Measurements from ENCODE around the gene KCNAB1.
"Not testable (repeated sequence)": the region's sequence is repeated elsewhere in the genome, so short reads cannot be mapped to it uniquely, and the experiment has no call there.

Gene KCNAB1

DNA sequence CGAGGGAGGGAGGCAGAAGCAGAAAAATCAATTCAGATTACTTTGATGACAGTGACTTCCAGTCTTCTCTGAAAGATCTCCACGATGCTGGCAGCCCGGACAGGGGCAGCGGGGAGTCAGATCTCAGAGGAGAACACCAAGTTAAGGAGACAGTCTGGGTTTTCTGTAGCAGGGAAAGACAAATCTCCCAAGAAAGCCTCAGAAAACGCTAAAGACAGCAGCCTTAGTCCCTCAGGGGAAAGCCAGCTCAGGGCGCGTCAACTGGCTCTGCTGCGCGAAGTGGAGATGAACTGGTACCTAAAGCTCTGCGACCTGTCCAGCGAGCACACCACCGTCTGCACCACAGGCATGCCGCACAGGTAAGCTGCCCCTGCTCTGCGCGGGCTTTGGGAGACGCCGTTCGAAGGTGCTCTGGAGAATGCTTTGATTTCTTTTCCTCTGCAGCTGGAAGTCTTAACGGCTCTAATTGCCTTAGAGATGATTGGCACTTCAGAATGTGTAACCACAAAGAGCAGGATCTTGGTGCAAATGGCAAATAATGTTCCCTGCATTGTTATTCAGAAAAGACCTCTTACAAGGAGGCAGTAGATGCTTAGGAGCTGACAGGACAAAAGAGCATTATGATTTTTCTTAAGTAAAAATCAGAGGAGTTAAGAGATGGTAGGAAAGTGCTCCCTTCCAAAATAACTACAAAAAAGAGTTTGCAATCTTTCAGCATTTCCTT, at the start of gene KCNAB1:
Gene KCNAB1 (plus strand): TSS at position 51 of the 724 bp plus-strand sequence.
- DNase-seq (ENCODE audit: low read depth in 2 of 2) = no peak

DNA sequence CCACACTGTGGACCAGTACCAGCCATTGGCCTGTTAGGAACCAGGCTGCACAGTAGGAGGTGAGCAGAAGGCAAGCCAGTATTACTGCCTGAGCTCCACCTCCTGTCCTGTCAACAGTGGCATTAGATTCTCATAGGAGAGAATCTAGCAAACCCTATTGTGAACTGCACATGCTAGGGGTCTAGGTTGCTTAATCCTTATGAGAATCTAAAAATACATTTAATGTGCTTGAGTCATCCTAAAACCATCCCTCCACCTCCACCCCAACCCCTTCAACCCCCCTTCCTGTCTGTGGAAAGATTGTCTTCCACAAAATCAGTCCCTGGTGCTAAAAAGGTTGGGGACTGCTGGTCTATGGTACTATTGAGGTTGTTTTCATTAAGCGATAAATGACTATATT, 49.3 kb upstream of the KCNAB1 start:
- peak; percentile 4 for DNase-seq (ENCODE audit: low read depth in 2 of 2)

DNA sequence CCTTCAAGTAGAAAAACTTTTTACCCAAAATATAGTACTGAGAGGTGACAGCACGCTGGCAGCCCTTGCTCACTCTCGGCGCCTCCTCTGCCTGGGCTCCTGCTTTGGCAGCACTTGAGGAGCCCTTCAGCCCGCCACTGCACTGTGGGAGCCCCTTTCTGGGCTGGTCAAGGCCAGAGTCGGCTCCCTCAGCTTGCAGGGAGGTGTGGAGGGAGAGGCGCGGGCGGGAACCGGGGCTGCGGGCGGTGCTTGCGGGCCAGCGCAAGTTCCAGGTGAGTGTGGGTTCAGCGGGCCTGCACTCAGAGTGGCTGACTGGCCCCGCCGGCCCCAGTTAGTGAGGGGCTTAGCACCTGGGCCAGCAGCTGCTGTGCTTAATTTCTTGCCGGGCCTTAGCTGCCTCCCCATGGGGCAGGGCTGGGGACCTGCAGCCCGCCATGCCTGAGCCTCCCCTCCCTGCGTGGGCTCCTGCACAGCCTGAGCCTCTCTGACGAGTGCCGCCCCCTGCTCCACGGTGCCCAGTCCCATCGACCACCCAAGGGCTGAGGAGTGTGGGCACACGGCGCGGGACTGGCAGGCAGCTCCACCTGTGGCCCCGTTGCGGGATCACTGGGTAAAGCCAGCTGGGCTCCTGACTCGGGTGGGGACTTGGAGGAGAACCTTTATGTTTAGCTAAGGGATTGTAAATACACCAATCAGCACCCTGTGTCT, 47.3 kb upstream of the KCNAB1 start:
- not testable (repeated sequence) for DNase-seq (ENCODE audit: low read depth in 2 of 2)

DNA sequence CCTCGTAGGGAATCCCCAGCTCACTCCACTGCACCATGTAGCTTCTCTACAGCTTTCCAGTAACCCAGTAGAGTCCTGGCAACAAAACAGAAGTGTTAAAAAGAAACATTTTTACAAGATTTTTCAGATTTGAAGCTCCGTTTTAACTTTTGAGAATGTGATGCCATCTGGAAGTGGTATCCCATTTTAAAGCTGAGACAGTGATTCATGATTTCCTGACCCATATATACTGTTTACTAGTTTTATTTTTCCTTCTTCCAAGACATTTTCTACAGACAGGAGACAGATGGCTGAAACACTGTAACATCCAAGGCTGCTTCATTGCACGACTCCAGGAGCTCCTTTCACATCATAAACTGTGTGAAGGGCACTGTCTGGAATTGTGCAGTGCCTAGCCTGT, 30.3 kb upstream of the KCNAB1 start:
- DNase-seq (ENCODE audit: low read depth in 2 of 2) = no peak

DNA sequence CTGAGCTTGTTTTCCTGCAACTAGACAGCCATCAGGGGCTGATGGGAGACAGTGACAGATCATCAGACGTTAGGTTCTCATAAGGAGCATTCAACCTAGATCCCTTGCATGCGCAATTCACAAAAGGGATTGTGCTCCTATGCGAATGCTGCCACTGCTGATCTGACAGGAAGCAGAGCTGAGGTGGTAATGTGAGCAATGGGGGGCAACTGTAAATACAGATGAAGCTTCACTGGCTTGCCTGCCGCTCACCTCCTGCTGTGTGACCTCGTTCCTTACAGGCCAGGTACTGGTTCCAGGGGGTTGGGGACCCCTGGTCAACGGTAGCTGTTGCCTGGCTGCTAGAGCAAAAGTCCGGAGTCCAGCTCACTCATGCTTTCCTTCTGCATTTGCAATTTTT, 26.4 kb upstream of the KCNAB1 start:
- DNase-seq (ENCODE audit: low read depth in 2 of 2) = no peak

DNA sequence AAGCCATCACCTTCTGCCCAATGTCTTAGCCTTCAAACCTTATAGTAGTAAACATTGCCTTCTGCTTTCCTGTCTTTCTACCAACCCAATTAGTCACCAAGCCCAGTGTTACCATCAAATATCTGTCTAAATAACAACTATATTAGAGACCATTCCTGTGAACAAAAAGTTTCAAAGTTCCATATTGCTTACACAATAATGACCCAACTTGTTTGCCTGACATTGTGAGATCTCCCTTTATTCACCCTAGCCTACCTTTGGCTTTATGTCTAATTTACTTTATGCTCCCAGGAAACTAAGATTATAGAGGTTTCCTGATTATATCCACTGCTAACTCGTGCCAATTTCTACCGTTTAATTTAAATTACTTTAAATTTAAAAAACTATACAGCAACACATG, 26.0 kb upstream of the KCNAB1 start:
- DNase-seq (ENCODE audit: low read depth in 2 of 2) = no peak

DNA sequence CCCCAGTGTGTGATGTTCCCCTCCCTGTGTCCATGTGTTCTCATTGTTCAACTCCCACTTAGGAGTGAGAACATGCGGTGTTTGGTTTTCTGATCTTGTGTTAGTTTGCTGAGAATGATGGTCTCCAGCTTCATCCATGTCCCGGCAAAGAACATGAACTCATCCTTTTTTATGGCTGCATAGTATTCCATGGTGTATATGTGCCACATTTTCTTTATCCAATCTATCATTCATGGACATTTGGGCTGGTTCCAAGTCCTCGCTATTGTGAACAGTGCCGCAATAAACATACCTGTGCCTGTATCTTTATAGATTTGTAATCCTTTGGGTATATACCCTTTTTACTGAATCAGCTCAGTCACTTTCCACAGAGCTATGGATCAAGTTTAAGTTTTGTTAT, 24.7 kb upstream of the KCNAB1 start:
- not testable (repeated sequence) for DNase-seq (ENCODE audit: low read depth in 2 of 2)

DNA sequence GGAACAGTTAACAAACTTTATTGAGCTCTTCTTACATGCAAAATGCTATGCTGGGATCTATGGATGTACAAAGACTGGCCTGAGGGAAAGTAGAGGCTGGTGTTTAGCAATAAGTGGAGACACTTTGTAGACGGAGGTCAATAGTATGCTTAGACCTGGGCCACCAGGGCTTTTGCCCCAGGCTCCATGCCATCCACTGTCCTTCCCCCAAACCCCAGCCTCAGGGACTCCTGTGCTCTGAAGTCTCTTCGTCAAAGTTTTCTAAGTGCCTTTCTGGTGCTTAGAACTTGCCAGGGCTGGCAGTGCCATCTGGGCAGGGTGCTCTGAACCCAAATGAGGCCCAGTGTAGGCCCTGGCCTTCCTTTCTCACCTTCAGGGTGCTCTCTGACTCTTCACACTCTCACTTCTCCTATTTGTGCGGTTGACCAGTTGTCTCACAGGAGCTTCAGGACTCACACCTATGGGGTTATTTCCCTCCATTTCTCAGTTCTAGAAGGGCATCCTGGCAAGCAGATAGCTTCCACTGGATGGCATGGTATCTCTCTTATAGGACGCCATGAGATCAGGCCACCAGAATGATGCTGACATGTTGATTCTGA, 21.8 kb upstream of the KCNAB1 start:
- no peak for DNase-seq (ENCODE audit: low read depth in 2 of 2)

DNA sequence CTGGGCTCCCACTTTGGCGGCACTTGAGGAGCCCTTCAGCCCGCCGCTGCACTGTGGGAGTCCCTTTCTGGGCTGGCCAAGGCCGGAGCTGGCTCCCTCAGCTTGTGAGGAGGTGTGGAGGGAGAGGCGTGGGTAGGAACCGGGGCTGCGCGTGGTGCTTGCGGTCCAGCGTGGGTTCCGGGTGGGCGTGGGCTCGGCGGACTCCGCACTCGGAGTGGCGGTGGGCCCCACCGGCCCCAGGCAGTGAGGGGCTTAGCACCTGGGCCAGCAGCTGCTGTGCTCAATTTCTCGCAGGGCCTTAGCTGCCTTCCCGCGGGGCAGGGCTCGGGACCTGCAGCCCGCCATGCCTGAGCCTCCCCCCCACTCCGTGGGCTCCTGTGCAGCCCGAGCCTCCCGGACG, 21.0 kb upstream of the KCNAB1 start:
- DNase-seq (ENCODE audit: low read depth in 2 of 2) = not testable (repeated sequence)

DNA sequence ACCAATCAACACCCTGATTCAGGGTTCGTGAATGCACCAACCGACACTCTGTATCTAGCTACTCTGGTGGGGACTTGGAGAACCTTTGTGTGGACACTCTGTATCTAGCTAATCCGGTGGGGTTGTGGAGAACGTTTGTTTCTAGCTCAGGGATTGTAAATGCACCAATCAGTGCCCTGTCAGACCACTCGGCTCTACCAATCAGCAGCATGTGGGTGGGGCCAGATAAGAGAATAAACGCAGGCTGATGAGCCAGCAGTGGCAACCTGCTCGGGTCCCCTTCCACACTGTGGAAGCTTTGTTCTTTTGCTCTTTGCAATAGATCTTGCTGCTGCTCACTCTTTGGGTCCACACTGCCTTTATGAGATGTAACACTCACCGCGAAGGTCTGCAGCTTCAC, 20.4 kb upstream of the KCNAB1 start:
- DNase-seq (ENCODE audit: low read depth in 2 of 2) = not testable (repeated sequence)

DNA sequence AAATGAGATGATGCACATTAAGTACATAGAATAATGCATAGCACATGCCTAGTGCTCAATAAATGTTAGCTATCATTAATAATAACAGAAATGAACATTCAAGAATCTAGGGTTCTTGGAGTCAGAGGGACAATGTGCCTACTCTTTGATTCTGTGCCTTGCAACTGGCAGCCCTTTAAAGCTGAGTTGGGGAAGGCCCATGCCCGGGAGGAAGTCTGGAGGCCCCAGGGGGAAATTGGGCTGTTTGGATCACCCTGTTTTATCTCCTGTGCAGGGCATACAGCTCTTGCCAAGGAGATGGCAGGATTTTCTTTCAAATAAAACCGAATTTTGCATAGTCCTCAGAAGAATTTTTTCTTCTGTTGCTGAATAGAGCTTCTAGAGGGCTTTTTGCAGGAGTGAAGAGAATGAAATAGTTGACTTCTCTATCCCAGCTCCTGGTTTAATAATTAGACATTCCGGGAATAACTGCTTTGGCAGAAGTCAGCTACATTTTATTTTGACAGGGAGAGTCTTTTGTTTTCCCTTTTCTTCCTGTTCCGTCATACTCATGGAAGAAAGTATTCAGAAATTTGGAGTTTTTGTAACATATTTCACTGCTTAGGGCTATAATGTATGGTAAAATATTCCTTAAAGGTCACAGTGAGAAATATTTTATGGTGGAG, 18.0 kb upstream of the KCNAB1 start:
- DNase-seq (ENCODE audit: low read depth in 2 of 2) = no peak

DNA sequence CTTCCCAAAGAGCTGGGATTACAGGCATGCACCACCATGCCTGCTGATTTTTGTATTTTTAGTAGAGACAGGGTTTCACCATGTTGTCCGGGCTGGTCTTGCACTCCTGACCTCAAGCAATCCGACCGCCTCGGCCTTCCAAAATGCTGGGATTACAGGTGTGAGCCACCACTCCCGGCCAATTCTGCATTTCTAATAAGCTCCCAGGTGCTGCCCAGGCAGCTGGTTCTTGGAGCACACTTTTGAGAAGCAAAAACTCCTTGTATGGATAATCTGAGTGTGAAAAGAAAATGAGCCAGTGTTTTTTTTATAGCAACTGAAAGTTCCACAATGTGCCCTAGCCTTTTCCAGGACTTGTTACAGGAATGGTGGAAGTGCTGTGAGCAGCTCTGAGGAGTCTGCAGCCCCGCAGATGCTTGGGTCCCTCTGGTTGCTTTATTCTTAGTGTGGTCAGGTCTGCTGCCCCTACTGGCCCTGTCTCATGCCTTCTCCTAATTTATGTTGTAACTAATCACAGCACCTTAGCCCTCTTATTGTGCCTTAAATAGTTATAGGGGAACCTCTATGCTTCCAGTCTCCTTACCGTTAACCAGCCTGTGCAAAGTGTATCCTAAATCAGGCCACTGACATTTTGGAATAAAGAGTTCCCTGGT, 13.5 kb upstream of the KCNAB1 start:
- no peak for DNase-seq (ENCODE audit: low read depth in 2 of 2)

DNA sequence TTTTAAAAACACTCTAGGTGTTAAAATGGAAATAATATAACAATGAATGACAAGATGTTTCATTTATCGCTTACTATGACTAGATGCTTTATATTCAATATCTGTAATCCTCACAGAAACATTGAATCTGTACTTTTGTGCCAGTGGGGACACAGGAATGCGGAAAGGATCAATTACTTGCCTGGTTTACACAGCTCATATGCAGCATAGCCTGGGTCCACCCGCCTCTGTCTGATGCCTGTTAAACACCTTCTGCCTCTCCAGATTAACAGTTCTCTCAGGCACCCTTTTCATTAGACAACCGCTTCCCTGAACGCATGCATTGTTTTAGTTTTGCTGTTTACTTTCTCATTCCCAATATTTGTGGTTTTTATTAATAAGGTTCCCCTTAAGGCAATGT, 12.9 kb upstream of the KCNAB1 start:
- no peak for DNase-seq (ENCODE audit: low read depth in 2 of 2)

DNA sequence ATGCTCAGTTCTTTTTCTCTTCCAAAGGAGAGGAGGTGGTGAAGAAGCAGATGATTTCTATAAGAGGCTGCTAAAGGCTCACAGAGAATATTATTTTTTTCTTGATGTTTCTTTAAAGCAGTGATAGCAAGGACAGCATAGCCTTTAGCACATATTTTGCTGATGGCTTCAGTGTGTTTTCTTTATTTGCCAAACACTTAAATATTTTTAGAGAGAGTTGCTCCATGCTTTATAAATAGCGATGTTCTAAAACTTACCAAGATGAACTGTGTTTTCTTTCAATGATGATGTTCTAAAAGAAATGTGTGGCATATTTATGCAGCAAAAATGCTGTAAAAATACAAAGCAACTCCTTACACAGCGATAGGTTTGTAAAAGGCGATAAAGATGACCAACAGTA, 11.8 kb upstream of the KCNAB1 start:
- DNase-seq (ENCODE audit: low read depth in 2 of 2) = no peak

DNA sequence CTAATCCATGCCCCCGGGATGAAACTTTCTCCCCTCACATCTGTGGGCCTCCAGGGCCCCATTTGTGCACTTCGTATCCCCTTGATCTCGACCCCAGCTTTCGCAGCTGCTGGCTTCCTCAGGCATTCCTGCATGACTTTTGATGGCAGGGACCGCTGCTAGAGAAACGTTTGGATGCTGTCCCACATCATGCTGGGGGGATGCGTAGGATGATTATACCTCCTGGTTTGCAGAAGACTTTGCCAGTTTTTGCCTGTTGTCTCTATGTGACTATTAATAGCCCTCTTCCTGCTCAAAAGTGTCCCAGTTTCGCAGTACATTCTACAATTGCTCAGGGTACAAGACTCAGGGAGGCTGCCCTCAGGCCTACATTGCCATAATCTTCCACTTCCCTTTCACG, 10.4 kb upstream of the KCNAB1 start:
- DNase-seq (ENCODE audit: low read depth in 2 of 2) = no peak

DNA sequence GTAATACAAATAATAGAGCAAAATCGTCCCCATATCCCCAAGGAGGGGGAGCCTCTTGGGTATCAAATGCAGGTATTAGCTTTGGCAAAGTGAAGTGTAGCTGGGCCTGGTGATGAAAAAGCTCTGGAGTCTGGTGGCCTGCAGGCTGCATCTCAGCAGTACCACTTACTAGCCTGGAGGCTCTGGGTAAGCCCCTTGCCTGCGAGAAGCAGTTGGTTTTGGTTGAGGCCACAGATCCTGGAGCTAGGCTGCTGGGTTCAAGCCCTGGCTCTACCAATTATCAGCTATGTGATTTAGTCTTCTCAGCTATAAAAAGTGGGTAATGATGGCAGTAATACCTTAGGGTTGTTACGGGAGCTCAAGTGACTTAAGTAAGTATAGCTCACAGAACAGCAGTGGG, 6.1 kb downstream of the KCNAB1 start:
- no peak for DNase-seq (ENCODE audit: low read depth in 2 of 2)

DNA sequence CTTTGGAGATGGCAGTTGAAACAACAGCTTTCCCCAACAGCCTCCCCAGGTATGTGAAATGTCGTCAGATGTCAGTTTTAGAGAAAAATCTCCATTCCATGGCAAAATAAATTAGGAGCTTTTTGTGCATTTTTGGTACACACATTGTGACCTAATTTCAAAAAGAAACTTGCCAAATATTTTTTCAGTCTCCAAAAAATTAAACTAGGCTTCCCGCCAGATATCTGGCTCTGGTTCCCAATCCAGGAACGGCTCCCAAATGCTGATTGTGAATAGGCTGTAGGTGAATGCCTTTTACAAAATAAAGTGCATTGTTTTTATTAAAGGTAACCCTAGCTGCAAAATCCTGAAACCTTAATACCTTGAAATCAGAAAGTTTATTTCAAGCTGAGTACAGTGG, 10.9 kb downstream of the KCNAB1 start:
- DNase-seq (ENCODE audit: low read depth in 2 of 2) = no peak

DNA sequence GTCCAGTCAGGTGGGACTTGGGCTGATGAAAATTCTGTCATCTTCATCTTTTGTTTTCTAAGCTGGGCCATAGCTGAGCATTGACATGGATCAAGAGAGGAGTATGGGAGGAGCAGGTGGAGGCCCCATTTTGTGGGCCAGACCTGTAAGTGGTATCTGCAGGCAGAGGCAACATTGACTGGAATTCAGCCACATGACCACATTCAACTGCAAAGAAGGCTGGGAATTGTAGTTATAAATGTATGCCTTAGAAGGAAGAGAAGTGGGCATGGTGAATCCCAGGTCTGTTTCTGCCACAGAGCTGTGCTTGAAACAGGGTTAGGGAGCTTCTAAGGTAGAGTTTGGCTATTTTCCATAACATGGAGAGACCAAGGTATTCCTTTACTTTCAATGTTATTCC, 11.4 kb downstream of the KCNAB1 start:
- DNase-seq (ENCODE audit: low read depth in 2 of 2) = no peak

DNA sequence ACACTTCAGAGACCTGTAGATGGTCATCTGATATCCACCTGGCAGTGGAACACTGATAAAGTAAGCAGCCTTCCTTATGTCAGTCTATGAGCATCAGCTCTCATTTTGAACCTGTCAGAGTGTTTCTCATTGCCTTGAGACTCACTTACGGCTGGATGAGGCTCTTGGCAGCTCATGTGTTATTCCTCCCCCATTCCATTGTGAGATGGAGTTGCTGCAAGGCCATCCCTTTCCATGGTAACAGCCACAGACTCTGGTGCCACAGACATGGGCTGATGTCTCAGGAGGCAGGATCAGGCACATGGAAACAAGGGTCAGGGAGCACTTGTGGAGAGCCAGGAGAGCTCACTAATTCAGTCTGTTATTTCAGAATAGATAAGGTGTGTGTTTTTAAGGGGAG, 11.9 kb downstream of the KCNAB1 start:
- DNase-seq (ENCODE audit: low read depth in 2 of 2) = no peak

DNA sequence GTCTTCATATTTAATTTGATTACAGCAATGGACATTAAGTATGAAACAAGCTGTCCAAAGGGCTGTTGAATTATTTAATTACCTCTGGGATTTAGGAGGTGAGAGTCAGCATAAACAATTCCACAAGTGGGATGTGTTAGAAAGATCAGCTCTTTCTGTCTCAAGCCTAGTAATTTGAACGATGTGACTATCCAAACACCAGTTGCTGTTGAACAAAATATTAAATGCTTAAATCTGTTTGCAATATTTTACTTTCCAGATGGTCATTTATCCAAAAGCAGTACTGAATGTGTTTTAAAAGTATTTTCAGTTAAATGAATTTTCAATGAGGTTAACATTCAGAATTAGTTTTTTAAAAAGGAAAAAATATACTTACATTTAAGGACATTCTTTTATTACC, 12.7 kb downstream of the KCNAB1 start:
- no peak for DNase-seq (ENCODE audit: low read depth in 2 of 2)

DNA sequence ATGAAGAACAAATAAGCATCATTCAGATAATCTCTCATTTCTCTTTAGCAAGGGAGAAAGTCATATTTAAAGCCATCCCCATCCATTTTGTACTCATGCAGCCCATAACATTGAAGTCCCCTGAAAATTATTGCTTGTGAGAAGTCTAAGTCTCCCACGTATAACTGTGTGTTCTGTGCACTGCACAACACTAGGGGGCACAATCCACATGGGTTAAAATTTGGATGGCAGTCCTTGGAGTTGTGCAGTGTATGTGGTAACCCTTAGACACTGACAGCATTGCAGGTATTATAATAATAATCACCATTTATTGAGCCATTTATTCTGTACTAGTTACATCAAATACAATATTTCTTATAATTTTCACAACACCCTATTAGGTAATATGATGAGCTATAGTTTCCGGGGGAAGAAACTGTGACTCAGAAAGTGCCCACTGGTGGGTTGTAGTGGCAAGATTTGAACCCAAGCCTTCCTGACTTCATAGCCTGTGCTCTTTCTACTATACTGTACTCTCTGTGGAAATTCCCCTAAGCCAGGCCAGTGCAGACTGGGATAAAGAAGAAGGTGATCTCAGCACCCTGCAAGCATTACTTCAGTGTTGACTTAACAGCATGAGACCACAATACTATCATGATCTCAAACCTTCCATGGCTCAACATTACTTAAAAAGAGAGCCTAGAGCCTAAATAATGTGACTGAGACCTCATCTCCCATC, 15.7 kb downstream of the KCNAB1 start:
- no peak for DNase-seq (ENCODE audit: low read depth in 2 of 2)

Measured in fibroblast of skin of left quadriceps (primary cell).